ENCODE results near the gene KCNJ12.
"Not testable (repeated sequence)": the region's sequence is repeated elsewhere in the genome, so short reads cannot be mapped to it uniquely, and the experiment has no call there.

Gene KCNJ12

GRCh38 chr17:21343061-21343949, 32.9 kb upstream of the KCNJ12 start:
- H3K4me1 ChIP-seq (ENCODE audit: control insufficient read depth, low read depth, low read length); H3K4me3 ChIP-seq (ENCODE audit: low read length); H3K9ac ChIP-seq (ENCODE audit: low read length); H3K27me3 ChIP-seq (ENCODE audit: control insufficient read depth, insufficient read depth, low read length); H3K36me3 ChIP-seq (ENCODE audit: control insufficient read depth, low read depth, low read length); H3K27ac ChIP-seq (ENCODE audit: low read length); H3K9me3 ChIP-seq (ENCODE audit: control insufficient read depth, low read depth, low read length): not testable (repeated sequence)

GRCh38 chr17:21344801-21345200, 31.4 kb upstream of the KCNJ12 start:
- H3K36me3 ChIP-seq (ENCODE audit: control insufficient read depth, low read depth, low read length); H3K27ac ChIP-seq (ENCODE audit: low read length); H3K4me3 ChIP-seq (ENCODE audit: low read length); H3K9ac ChIP-seq (ENCODE audit: low read length); H3K4me1 ChIP-seq (ENCODE audit: control insufficient read depth, low read depth, low read length); H3K27me3 ChIP-seq (ENCODE audit: control insufficient read depth, insufficient read depth, low read length); H3K9me3 ChIP-seq (ENCODE audit: control insufficient read depth, low read depth, low read length): not testable (repeated sequence)

GRCh38 chr17:21345236-21345635, 30.9 kb upstream of the KCNJ12 start:
- no peak overlapping the region for H3K9ac ChIP-seq (ENCODE audit: low read length)
- no peaks in the 10 kb centered on the region for H3K36me3 ChIP-seq (ENCODE audit: control insufficient read depth, low read depth, low read length)

GRCh38 chr17:21346107-21346506, 30.1 kb upstream of the KCNJ12 start:
- not testable (repeated sequence) for H3K36me3 ChIP-seq (ENCODE audit: control insufficient read depth, low read depth, low read length); H3K27me3 ChIP-seq (ENCODE audit: control insufficient read depth, insufficient read depth, low read length); H3K9me3 ChIP-seq (ENCODE audit: control insufficient read depth, low read depth, low read length); H3K9ac ChIP-seq (ENCODE audit: low read length); H3K27ac ChIP-seq (ENCODE audit: low read length); H3K4me3 ChIP-seq (ENCODE audit: low read length); H3K4me1 ChIP-seq (ENCODE audit: control insufficient read depth, low read depth, low read length)

More at GRCh38 chr17:21345236-21345635, 30.9 kb upstream of the KCNJ12 start:
- no peaks in the 10 kb centered on the region for H3K4me1 ChIP-seq (ENCODE audit: control insufficient read depth, low read depth, low read length)
- no peaks in the 10 kb centered on the region for H3K9me3 ChIP-seq (ENCODE audit: control insufficient read depth, low read depth, low read length)
- no peak overlapping the region for H3K27ac ChIP-seq (ENCODE audit: low read length)
- no peaks in the 10 kb centered on the region for H3K27me3 ChIP-seq (ENCODE audit: control insufficient read depth, insufficient read depth, low read length)
- no peak overlapping the region for H3K4me3 ChIP-seq (ENCODE audit: low read length)

- not testable (repeated sequence) for H3K27me3 ChIP-seq (ENCODE audit: control insufficient read depth, insufficient read depth, low read length); H3K9me3 ChIP-seq (ENCODE audit: control insufficient read depth, low read depth, low read length); H3K4me1 ChIP-seq (ENCODE audit: control insufficient read depth, low read depth, low read length); H3K27ac ChIP-seq (ENCODE audit: low read length); H3K9ac ChIP-seq (ENCODE audit: low read length); H3K36me3 ChIP-seq (ENCODE audit: control insufficient read depth, low read depth, low read length); H3K4me3 ChIP-seq (ENCODE audit: low read length)
Measured at GRCh38 chr17:21346651-21347250, 29.4 kb upstream of the KCNJ12 start.

GRCh38 chr17:21347660-21348059, 28.5 kb upstream of the KCNJ12 start:
- not testable (repeated sequence) for H3K36me3 ChIP-seq (ENCODE audit: control insufficient read depth, low read depth, low read length); H3K9me3 ChIP-seq (ENCODE audit: control insufficient read depth, low read depth, low read length); H3K27me3 ChIP-seq (ENCODE audit: control insufficient read depth, insufficient read depth, low read length); H3K4me1 ChIP-seq (ENCODE audit: control insufficient read depth, low read depth, low read length); H3K4me3 ChIP-seq (ENCODE audit: low read length); H3K9ac ChIP-seq (ENCODE audit: low read length); H3K27ac ChIP-seq (ENCODE audit: low read length)

GRCh38 chr17:21348081-21348925, 27.9 kb upstream of the KCNJ12 start:
- H3K9me3 ChIP-seq (ENCODE audit: control insufficient read depth, low read depth, low read length); H3K4me3 ChIP-seq (ENCODE audit: low read length); H3K27me3 ChIP-seq (ENCODE audit: control insufficient read depth, insufficient read depth, low read length); H3K9ac ChIP-seq (ENCODE audit: low read length); H3K27ac ChIP-seq (ENCODE audit: low read length); H3K4me1 ChIP-seq (ENCODE audit: control insufficient read depth, low read depth, low read length); H3K36me3 ChIP-seq (ENCODE audit: control insufficient read depth, low read depth, low read length): not testable (repeated sequence)

- not testable (repeated sequence) for H3K27ac ChIP-seq (ENCODE audit: low read length); H3K9ac ChIP-seq (ENCODE audit: low read length); H3K4me3 ChIP-seq (ENCODE audit: low read length); H3K27me3 ChIP-seq (ENCODE audit: control insufficient read depth, insufficient read depth, low read length); H3K36me3 ChIP-seq (ENCODE audit: control insufficient read depth, low read depth, low read length); H3K9me3 ChIP-seq (ENCODE audit: control insufficient read depth, low read depth, low read length); H3K4me1 ChIP-seq (ENCODE audit: control insufficient read depth, low read depth, low read length)
Measured at GRCh38 chr17:21348926-21349261, 27.3 kb upstream of the KCNJ12 start.

- not testable (repeated sequence) for H3K27ac ChIP-seq (ENCODE audit: low read length); H3K36me3 ChIP-seq (ENCODE audit: control insufficient read depth, low read depth, low read length); H3K9ac ChIP-seq (ENCODE audit: low read length)
Measured at GRCh38 chr17:21349358-21350050, 26.7 kb upstream of the KCNJ12 start.

GRCh38 chr17:21350495-21350894, 25.7 kb upstream of the KCNJ12 start:
- H3K9ac ChIP-seq (ENCODE audit: low read length); H3K4me1 ChIP-seq (ENCODE audit: control insufficient read depth, low read depth, low read length); H3K4me3 ChIP-seq (ENCODE audit: low read length): not testable (repeated sequence)

More at GRCh38 chr17:21349358-21350050, 26.7 kb upstream of the KCNJ12 start:
- not testable (repeated sequence) for H3K9me3 ChIP-seq (ENCODE audit: control insufficient read depth, low read depth, low read length); H3K4me1 ChIP-seq (ENCODE audit: control insufficient read depth, low read depth, low read length); H3K4me3 ChIP-seq (ENCODE audit: low read length); H3K27me3 ChIP-seq (ENCODE audit: control insufficient read depth, insufficient read depth, low read length)

GRCh38 chr17:21351366-21352065, 24.6 kb upstream of the KCNJ12 start:
- Histone ChIP-seq H3K27ac (ENCODE audit: low read length) (no peak overlapping the region), H3K9me3 (ENCODE audit: control insufficient read depth, low read depth, low read length) (no peaks in the 10 kb centered on the region), H3K27me3 (ENCODE audit: control insufficient read depth, insufficient read depth, low read length) (no peaks in the 10 kb centered on the region), H3K4me1 (ENCODE audit: control insufficient read depth, low read depth, low read length) (no peaks in the 10 kb centered on the region), H3K4me3 (ENCODE audit: low read length) (no peak overlapping the region), H3K36me3 (ENCODE audit: control insufficient read depth, low read depth, low read length) (no peaks in the 10 kb centered on the region), H3K9ac (ENCODE audit: low read length) (no peak overlapping the region)

More at GRCh38 chr17:21350495-21350894, 25.7 kb upstream of the KCNJ12 start:
- not testable (repeated sequence) for H3K27me3 ChIP-seq (ENCODE audit: control insufficient read depth, insufficient read depth, low read length); H3K27ac ChIP-seq (ENCODE audit: low read length); H3K36me3 ChIP-seq (ENCODE audit: control insufficient read depth, low read depth, low read length); H3K9me3 ChIP-seq (ENCODE audit: control insufficient read depth, low read depth, low read length)
